GM12873 (cell line): Measurements from ENCODE around the gene DDX60.

Experiments
- TF ChIP-seq, protein P1 (sequence below): IDR thresholded peaks from 2 replicates; pipeline ENCODE4 v1.5.1; 2012; ENCODE audit warnings: low read depth, mild to moderate bottlenecking, moderate library complexity, low read length, control low read depth; ENCODE audit not compliant: insufficient read depth; ENCODE audit errors: missing control alignments

DDX60 gene

DNA sequence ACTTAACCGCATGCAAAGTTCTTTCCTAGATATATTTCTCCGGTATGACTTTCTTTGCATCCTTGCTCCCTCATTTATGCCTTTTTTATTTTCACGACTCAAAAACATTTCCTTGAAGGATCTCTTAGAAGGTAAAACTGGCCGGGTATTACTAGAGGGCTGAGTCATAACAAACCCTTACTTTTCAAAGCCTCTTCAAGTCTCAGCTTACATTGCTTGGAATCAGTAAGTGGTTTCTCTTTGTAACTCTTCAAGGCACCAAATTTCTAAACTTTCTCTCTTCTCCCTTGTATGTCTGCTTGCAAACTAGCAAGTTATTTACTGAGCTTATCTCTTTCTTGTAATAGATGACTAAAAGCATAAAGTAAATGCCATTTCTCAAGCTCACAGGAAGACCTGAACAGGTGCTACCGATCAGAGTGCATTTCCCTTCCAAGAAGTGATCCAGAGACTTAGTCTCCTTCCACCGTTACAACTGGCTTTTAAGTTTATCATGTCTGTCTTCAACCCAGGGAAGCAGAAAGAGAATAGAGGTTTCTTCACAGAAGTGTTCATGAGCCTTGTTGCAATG, 150.8 kb downstream of the DDX60 start:
- TF ChIP-seq, protein P1, sequence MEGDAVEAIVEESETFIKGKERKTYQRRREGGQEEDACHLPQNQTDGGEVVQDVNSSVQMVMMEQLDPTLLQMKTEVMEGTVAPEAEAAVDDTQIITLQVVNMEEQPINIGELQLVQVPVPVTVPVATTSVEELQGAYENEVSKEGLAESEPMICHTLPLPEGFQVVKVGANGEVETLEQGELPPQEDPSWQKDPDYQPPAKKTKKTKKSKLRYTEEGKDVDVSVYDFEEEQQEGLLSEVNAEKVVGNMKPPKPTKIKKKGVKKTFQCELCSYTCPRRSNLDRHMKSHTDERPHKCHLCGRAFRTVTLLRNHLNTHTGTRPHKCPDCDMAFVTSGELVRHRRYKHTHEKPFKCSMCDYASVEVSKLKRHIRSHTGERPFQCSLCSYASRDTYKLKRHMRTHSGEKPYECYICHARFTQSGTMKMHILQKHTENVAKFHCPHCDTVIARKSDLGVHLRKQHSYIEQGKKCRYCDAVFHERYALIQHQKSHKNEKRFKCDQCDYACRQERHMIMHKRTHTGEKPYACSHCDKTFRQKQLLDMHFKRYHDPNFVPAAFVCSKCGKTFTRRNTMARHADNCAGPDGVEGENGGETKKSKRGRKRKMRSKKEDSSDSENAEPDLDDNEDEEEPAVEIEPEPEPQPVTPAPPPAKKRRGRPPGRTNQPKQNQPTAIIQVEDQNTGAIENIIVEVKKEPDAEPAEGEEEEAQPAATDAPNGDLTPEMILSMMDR, result no peak
